Small intestine (tissue), 4 donors: ENCODE results near the gene SEC61G. TPM values are rescaled to one million over a fixed set of nuclear protein-coding genes. Genes with fewer than 3 reads are reported as not detected.

Source experiments
- polyA plus RNA-seq, 4 donors: library from polyadenylated mRNA; stranded (reverse) in 3 of 4; unstranded in 1 of 4; fragments of 200-250 nt in 3 of 4; fragments of 120-200 nt in 1 of 4; gene quantifications; one replicate each; pipeline versions ENCODE4 v1.2.1 to v1.2.3, GENCODE V29; 2013
- donor health status: healthy with polysubstance abuse.
- donor health status: Bipolar disorder and iron deficiency.
- donor health status: healthy.

SEC61G gene
- polyA plus RNA-seq, 4 donors: 197 to 506 (median 349) TPM

Other genes with a start within 250 kb of the SEC61G start
- gene VSTM2A, start 216.8 kb downstream of the SEC61G start, polyA plus RNA-seq: under 1 TPM in 2 of 4 donors, not detected in 2; 0.10 to 0.25 TPM